ENCODE measurements around the gene SART3. TPM values are rescaled to one million over a fixed set of nuclear protein-coding genes. Genes with fewer than 3 reads are reported as not detected.

SART3 gene
- total RNA-seq, 1 donor from 2014 or later, result 44.8 TPM

DNA sequence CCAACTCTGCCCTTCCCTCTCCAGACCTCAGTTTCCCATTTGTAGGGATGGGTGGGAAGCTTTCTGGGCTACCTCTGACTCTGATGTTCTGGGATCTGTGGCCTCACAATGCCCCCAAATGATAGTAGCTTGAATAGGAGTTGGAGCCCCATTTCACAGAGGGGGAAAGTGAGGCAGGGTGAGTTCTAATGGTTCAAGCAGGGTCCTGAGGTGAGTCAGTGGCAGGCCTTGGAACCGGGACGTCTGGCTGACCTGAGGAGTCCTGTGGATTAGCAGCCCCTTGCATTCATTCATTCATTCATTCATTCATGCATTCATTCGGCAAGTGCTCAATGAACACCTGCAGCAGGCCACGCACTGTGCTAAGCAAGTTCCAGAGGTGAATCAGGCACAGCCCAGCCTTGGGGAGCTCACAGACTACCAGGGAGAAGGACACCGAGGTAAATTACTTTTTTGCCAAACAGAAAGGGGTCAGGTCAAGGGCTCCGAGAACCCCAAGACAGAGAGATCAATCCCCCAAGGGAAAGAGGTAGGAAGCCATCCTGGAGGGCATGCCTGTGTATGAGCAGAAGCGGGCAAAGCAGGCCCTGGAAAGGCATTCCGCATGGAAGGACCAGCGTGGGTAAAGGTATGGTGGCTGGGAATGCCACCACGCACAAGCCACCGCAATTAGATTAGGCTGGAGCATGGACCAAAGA lies 37.7 kb upstream of the SART3 start:
- H3K9me3 ChIP-seq, result no peaks in the 10 kb centered on the region
- intact Hi-C loops (cut with DNase I), result no loop called here
- no peaks in the 10 kb centered on the region for H3K4me1 ChIP-seq
- no peaks in the 10 kb centered on the region for H3K36me3 ChIP-seq
- ATAC-seq (no peak), DNase-seq (no peak)
- TF ChIP-seq, protein P1, sequence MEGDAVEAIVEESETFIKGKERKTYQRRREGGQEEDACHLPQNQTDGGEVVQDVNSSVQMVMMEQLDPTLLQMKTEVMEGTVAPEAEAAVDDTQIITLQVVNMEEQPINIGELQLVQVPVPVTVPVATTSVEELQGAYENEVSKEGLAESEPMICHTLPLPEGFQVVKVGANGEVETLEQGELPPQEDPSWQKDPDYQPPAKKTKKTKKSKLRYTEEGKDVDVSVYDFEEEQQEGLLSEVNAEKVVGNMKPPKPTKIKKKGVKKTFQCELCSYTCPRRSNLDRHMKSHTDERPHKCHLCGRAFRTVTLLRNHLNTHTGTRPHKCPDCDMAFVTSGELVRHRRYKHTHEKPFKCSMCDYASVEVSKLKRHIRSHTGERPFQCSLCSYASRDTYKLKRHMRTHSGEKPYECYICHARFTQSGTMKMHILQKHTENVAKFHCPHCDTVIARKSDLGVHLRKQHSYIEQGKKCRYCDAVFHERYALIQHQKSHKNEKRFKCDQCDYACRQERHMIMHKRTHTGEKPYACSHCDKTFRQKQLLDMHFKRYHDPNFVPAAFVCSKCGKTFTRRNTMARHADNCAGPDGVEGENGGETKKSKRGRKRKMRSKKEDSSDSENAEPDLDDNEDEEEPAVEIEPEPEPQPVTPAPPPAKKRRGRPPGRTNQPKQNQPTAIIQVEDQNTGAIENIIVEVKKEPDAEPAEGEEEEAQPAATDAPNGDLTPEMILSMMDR (IDR thresholded peaks at IDR 0.05), result no peak
- peak overlapping the region; percentile 45 for H3K27ac ChIP-seq
- H3K4me3 ChIP-seq, result no peak overlapping the region
- H3K27me3 ChIP-seq, result no peaks in the 10 kb centered on the region

DNA sequence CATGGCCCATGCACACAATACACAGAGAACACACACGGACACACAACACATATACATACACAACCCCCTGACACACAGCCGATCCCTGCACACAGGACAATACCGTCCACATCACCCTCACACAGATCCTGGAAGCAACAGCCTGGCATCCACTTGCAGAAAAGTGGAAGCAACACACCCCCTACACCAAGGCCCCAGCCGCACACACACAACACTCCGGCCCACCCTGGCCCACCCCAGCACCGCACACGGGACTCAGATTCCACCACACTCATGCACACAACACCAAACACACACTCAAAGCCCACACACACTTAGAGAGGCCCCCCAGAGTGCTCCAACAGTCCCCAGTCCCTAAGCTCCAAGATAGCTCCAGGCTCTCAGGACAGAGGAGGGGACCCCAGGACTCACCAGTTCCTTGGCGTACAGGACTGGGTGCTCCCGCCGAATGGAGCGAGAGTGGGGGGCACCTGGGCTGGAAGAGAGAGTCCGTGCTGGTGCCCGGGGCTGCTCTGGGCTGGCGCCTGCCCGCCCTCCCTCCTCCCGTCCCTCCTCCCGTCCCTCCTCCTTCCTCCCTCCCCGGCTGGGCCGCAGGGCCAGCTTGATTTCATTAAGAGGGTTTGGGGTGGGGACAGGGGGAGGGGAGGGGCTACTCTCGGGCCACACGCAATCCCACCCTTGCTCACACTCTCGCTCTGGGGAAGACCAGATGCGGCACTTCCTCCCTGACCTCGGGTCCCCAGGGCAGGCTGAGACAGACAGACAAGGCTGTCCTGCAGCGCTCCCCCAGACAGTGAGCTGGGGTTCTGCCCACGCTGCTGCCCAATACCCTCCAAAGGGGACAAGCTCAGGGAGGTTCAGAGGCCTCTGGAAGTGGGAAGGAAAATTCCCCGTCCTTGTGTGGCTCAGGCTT lies 36.8 kb upstream of the SART3 start, which contains the start of gene TMEM119:
Gene TMEM119 (minus strand): TSS at position 526 of the 913 bp plus-strand sequence. CDS start 5,701 bp downstream, outside the sequence.
- Histone ChIP-seq H3K4me3 (peak within 1 kb of the TSS; percentile 41), H3K9me3 (no peaks in the 10 kb centered on the region), H3K27ac (peak within 1 kb of the TSS; percentile 45), H3K36me3 (no peaks in the 10 kb centered on the region), H3K27me3 (no peaks in the 10 kb centered on the region), H3K4me1 (no peaks in the 10 kb centered on the region)
- ATAC-seq (peak; percentile 50), DNase-seq (no peak)
- intact Hi-C loops (cut with DNase I), result no loop called here
- TF ChIP-seq, protein P1 (IDR thresholded peaks at IDR 0.05), result no peak

DNA sequence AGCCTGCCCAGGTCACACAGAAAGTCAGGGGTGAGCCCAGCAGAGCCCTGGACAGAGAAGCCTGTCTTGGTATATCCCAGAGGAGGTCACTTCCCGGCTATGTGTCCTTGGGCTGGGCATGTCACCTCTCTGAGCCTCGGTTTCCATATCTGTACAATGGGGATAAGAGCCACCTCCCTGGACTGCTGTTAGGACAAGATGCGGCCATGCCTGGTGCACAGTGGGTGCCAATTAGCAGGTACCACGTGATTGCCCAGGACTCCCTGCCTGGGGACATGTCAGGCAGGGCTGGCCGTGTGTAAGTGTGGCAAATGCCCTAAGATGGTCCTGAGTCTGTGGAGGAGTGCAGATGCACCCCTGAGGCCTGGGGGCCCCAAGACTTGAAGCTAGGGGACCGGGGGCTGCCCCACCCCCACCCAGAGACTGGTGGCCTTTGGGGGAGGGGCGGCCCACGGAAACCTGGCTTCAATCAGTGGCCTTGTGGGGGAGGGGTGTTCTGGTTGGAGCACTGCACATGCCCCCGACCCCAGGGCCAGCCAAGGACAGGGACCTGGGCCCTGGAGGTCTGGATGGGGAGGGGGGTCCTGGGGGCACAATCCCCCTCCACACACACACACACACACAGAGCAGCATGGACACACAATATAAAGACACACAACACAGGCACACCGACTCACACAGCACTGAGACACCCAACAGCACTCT lies 36.0 kb upstream of the SART3 start:
- Histone ChIP-seq H3K27ac (peak overlapping the region; percentile 45), H3K4me3 (peak overlapping the region; percentile 41), H3K4me1 (no peaks in the 10 kb centered on the region), H3K9me3 (no peaks in the 10 kb centered on the region), H3K36me3 (no peaks in the 10 kb centered on the region), H3K27me3 (no peaks in the 10 kb centered on the region)
- intact Hi-C loops (cut with DNase I), result no loop called here
- DNase-seq (no peak), ATAC-seq (no peak)
- TF ChIP-seq, protein P1 (IDR thresholded peaks at IDR 0.05), result no peak

GRCh38 chr12:108595711-108596647 lies 35.0 kb upstream of the SART3 start:
- TF ChIP-seq, protein P1 (IDR thresholded peaks at IDR 0.05), result no peak
- H3K9me3 ChIP-seq, result no peaks in the 10 kb centered on the region
- DNase-seq, result no peak
- ATAC-seq, result no peak
- intact Hi-C loops (cut with DNase I), result no loop called here
- peak overlapping the region; percentile 39 for H3K27ac ChIP-seq
- H3K4me1 ChIP-seq, result no peaks in the 10 kb centered on the region
- no peaks in the 10 kb centered on the region for H3K36me3 ChIP-seq
- peak overlapping the region; percentile 41 for H3K4me3 ChIP-seq
- H3K27me3 ChIP-seq, result no peaks in the 10 kb centered on the region

Data from upper lobe of right lung (tissue), 1 donor.